Activated CD4-positive, alpha-beta T cell treated with anti-CD3 and anti-CD28 coated beads, Interleukin-2, amount 50 U/mL, for 1 hour (primary cell): ENCODE data around the gene AP2A2.
"Not testable (repeated sequence)": the region's sequence is repeated elsewhere in the genome, so short reads cannot be mapped to it uniquely, and the experiment has no call there.

ENCODE experiments used
- DNase-seq: peaks from one replicate; pipeline ENCODE4 v3.0.0-alpha.2; 2020

AP2A2 gene

DNA sequence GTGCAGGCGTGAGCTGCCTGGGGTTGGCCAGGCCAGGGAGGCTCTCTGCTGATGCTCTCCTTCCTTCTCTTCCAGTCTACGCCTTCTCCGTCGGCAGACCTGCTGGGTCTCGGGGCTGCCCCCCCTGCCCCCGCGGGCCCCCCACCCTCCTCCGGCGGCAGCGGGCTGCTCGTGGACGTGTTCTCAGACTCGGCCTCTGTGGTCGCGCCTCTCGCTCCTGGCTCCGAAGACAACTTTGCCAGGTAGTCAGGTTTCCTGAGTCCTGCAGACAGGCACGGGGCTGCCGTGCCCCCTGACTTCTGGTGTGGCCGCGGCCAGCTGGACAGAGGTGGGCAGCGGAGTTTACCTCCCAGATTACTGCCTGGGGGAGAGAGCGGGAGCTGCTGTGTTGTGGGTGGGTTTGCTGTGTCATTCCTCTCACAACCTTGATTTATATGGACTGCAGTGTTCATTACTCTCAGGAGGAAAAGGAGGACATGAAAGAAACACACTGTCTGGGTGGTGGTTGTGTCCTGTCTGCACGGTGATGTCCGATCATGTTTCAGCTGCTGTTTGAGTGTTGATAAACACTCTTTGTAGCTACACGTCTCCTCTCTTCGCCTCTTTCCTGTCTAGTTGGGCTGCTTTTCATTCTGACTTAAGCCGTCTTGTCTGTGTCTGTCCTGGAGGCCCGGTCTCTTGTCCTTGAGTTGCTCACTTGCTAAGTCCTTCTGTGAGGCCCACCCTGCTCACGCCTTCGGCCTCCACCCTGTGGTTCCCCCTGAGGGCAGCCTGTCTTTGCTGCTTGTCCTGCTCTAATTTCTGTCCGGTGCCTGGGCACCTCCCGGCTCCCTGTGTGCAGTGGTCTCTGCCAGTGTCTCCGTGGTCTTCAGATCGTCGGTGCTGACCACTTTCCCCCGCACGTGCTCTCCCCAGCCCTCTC is 74.9 kb downstream of the AP2A2 start:
- DNase-seq: no peak

DNA sequence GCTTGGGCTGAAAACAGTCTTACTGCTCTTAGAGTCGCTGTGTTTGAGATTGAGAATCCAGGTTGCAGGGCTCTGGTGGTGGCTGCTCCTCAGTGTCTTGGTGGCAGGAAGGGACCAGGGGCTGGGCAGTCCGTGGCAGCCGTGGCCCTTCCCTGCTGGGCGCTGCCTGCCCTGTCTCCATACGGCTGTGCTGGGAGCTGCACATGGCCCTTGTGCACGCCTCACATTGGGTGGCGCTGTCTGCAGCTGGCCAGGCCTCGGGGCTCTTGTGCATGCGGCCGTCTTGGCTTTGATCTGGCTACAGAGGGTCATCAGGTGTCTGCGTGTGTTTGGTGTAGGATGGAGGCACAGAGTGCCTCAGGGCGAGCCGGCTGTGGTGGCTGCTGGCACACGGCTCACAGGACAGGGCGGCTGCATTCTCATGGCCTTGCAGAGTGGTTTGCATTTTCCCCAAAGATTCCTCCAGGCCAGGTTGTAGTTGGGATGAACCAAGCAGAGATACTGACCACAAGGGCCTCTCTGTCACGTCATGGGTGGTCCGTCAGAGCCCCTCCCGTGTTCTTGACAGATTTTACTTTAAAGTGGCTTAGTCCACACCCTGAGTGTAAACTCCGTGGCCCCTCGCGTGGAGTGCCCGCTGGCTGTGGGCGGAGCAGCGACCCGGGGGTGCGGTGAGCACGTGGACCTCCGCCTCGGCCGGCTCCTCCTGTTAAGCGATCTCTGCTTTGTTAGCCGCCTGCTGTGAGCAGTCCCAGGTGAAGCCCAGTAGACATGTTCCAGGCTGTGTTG is 76.1 kb downstream of the AP2A2 start:
- no peak for DNase-seq

DNA sequence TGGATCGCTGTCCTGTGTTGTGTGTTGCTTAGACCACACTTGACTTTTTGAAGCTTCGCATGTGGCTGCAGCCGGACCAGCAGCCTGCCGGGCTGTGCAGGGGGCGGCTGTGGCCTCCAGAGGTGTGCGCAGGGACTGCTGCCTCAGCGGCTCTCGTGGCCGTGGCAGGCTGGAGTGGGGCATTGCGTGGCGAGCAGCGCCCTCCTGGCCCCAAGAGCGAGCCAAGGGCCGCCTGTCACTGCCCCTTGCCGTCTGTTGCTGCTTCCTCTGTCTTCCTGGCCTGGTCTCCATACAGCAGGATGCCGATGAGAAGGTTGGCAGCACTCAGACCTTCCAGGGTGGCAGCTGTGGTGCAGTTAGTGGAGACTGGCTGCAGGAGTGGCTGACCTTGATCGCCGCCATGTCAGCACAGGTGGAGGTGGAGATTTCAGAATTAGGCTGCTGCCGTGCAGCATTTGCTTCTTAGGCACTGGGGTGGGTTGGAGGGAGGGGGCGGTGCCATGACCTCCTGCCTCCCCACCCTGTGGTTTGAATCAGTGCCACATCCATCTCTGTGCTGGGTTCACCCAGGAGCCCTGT is 76.8 kb downstream of the AP2A2 start:
- DNase-seq: no peak

DNA sequence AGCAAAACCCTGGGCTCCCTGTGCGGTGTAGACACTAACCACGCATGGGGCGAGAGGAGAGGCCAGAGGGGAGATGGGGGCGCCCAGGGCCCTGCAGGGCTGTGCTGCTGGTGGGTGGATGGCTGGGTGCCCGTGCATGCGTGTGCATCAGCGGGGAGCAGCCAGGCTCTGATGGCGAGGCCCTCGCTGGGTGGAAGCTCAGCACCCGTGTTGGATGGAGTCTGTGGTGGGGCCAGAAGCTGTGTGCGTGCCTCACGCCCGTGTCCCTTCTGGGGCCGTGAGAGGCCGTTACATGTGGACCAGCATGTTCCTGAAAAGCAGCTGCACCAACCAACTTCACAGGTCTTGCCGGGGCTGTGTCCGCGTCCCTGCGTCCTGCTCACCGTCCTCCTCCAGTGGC is 77.5 kb downstream of the AP2A2 start:
- DNase-seq: no peak

DNA sequence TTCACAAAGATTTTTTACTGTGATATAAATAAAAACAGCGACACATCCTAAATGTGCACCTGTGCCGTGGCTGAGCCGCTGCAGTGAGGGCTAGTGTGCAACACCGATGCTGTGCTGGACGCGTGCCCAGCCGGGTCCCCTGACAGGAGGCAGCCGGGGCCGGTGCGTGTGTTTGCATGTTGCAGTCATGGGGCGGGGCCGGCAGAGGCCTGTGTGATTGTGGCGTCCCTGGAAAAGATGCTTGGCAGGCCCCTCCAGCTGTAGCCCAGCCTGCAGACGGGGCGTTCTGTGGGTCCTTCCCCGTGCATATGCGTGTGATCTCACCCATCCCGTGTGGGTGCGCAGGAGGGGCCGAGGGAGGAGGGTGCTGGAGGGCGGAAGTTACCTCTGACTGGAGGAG is 80.3 kb downstream of the AP2A2 start:
- DNase-seq: no peak

DNA sequence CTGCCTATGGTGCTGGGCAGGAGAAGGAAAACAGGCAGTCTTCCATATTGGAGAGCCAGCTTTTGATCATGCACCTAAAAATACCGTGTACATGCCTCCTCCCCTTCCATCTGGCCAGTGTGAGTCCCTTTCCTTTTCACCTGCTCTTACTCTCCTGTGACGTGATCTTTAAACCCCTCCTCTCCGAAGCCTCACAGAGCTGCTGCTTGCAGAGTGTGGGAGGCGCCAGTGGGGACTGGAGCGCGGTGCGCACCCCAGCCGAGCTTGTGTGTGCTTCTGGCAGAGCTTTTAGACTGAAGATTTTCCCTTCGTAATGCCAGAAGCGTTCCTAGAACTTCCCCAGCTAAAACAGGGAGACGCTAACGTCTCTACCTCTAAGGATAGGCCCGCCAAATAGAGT is 81.1 kb downstream of the AP2A2 start:
- no peak for DNase-seq

DNA sequence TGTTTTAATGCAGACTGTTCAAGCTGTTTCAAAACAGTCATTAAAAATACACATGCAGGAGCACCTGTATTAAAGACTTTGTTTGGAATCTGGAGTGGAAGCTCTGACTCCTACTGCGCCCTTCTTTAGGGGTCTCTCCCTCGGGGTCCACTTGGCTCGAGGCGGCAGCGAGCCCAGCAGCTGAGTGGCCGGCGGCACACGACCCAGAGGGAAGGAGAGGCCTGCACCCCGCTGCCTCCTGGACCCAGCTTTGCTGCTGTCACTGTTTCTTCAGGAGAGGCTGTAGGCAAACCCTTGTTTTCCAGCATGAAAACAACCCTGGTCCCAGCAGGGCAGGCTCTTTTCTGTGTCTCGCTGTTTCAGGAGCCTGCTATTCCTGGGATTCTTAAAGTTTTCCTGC is 81.6 kb downstream of the AP2A2 start:
- DNase-seq: no peak

DNA sequence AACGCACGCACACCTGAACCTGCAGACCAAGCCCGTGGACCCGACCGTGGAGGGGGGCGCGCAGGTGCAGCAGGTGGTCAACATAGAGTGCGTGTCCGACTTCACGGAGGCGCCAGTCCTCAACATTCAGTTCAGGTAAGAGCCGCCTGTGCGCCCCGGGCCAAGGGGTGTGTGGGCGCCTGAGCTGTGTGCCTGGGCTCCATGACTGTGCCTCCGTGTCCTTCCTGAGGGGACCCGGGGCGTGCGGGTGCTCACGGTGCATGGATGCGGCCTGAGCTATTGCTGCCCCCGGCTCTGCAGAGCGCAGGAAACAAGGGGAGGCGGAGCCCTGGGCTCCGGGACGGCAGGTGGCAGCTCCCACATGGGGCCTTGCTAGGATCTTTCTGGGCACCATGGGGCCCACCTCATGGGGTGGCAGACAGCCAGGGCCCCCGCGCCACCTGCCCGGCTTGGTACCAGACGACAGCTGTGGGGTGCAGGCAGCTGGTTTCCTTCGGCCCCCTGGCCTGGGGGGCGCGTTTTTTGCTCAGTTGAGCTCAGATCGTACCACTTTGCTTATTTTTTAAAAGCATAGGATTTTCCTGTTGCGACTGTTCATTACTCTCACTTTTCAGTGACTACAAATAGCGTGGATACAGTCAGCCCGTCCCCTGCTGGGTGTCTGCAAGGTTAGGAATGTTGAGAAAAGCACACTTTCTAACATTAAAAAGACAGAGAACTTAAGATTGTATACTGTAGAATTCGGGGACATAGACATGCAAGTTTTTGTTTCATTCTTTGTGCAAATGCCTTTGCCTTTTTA is 82.5 kb downstream of the AP2A2 start:
- DNase-seq: no peak

DNA sequence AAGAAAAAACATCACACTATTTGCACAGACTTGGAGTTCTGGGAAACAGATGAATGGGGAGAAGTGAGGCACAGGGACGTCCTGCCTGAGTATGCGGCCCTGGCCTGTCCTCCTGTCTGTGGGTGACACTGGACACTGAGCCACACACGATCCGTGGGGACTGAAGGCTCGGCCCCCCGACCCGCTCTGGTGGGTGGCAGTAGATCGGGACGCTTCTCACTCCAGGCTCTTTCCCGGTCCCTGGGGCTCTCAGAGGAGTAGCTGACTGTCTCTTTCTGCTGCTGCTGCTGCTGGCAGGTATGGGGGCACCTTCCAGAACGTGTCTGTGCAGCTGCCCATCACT is 83.1 kb downstream of the AP2A2 start:
- DNase-seq: no peak

DNA sequence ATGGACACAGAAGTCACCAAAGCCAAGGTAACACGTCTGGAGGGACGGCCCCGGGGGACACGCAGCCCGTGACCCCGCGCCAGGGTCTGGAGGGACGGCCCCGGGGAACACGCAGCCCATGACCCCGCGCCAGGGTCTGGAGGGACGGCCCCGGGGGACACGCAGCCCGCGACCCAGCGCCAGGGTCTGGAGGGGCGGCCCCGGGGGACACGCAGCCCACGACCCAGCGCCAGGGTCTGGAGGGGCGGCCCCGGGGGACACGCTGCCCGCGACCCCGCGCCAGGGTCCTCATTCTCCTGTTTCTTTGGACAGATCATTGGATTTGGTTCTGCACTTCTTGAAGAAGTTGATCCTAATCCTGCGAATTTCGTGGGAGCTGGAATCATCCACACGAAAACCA is 83.7 kb downstream of the AP2A2 start:
- no peak for DNase-seq

DNA sequence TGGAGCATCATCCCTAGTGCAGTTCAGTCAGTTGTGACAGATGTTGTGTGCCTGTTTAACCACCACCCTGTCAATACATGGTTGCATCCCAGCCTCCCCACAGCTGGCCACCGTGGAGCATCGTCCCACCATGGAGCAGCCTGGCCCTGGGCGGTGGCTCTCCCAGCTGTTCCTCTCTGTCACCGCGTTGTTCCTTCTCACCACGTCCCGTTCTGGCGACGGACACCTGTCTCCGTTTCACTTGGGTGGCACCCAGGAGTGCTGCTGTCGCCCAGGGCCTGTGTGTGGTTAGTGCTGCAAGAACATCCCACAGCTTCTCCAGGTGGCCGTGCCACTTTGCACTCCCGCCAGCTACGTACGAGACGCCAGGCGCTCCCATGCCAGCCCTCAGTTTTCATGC is 84.3 kb downstream of the AP2A2 start:
- DNase-seq: no peak

DNA sequence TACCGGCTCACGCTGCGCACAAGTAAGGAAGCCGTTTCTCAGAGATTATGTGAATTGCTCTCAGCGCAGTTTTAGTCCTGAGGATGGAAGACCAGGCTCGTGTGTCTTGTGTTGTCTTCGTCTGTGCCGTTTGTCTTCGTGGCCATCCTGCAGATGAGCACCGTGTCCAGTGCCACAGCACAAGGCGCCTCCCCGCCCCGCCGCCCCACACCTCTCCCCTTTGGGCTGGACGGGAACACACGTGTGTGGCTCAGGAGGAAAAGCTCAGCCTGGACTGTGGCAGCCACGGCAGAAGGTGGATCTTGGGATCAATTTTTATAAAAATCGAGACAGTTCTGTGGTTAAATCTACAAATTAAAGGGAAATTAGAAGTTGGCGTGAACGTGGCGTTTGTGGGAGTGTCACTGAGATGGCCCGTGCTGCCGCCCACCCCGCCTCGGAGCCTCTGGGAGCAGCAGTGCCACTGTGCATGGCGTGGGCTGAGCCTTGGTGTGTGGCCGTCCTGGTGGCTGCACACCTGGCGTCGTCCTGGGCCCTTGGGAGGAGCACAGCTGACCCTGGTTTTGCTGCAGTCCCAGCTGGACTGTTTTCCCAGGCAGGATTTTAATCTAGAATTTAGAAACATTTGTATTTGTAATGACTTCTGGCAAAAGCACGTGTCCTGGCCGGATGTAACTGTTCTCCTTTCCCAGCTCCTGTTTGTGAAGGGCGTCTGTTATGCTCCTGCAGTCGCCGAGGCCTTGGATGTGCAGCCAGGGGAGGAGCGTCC is 85.1 kb downstream of the AP2A2 start:
- DNase-seq: no peak

DNA sequence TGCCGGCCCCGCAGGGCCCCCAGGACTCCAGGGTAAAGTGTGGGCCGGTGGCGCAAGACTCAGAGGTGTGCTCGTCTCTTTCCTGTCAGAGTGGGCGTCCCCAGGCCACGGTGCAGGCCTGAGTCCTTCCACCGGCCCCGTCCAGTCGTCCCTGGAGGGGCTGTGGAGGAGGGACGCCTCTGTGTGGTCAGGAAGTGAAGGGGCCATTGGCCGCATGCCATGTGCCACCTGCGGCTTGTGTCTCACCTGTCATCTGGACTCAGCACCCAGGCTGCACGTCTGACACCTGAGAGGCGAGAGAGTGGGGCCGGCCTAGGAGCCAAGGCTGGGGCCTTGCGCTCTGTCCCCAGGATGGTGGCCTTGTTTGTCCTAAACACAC is 85.6 kb downstream of the AP2A2 start:
- no peak for DNase-seq

DNA sequence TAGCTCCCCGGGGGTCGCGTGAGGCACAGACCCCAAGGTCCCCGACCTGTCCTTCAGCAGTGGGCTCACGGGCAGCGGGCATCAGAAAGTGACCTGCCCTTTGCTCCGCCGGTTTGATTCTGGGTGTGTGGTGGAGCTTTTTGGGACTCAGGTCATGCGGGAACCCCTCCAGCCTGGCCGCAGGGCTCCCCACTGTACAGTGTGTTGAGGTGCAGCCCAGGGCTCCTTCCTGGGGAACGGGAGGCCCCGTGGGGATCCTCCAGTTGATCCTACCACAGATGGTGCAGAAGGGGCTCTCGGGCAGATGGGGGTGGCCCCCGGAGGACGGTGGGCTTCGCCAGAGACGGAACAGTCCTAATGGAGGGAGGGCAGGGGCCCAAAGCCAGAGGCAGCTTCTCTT is 86.6 kb downstream of the AP2A2 start:
- DNase-seq: no peak

DNA sequence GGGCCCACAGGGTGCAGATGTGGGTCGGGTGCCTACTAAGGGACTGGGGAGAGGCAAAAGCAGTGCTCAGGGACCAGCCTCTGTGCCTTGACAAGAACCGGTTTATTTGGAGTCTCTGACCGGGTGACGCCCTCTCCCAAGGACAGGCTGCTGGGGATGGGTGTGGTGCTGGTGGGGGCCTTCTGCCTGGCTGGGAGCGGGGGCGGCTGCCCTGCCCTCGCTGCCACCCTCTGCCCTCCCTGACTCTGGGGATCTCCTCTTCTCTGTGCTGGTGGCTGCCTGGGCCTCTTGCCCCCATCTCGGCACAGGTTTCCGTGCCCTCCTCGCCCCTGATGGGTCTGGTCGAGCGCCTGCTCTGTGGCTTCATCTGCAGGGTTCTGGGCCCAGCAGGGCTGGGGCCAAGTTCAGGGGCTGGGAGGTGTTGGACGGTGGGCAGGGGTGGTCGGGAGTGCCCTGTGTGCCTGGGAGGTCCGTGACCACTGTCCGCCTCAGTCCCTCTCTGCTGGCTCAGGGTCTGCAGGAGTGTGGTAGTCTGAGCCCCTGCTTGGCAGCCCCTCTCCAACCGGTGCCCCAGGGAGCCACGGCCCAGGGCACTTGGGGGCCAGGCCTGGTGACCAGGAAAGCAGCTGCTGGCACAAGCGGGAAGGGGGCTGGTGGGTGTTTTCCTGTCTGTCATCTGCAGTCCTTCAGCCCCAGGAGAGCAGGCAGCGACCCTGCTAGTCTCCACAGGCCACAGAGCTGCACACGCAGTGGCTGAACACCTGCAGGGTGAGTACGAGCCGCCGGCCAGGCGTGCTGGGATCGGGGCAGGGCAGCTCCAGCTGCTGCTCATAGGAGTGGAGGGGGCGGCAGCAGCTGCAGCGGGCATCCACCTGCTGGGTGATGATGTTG is 87.3 kb downstream of the AP2A2 start:
- DNase-seq: no peak

DNA sequence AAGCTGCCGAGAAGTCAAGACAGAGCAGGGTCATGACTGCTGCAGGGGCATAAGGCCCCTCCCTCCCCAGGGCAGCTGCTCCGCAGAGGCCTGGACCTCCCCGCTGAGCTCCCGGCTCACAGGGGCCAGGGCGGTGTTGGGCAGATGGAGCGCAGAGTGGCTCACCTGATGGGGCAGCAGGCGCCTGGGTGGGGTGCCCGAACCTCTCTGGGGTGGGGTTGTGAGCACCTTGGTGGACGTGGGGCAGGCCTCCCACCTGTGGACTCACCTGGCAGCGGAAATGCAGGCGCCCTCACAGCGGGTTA is 87.9 kb downstream of the AP2A2 start:
- DNase-seq: no peak

DNA sequence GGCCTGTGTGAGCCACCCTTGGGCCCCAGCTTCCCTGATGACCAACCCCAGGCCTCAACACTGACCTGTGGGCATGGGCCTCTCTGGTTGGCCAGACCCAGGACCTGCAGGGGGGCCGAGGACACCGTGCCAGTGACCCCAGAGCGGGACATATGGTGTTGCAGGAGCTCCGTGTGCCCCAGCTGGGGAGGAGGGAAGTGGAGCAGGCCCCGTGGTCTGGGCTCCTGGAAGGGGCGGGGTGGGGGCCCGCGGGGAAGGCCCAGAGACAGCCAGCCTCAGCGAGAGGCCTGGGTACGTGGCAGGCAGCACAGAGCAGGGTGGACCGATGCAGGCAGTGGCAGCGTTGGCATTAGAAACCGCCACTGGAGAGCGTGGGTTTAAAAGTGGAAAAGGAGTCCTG is 88.6 kb downstream of the AP2A2 start:
- no peak for DNase-seq

DNA sequence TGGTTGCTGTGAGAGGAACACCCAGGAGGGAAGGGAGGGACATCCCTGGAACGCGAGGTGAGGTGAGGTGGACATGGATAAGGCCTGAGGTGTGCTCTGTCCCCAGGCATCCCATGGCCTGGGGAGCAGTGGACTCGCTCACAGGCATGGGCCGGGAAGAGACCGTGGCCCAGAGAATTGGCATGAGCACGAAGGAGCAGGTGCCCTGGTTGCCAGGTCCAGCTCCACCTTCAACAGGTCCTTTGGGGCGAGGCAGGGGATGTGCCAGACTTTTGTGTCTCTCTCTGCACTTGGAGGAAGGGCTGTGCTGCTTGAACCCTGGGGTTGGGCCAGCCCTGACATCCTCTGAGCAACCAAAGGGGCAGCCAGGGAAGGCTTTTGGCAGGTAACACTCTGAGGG is 89.4 kb downstream of the AP2A2 start:
- no peak for DNase-seq

DNA sequence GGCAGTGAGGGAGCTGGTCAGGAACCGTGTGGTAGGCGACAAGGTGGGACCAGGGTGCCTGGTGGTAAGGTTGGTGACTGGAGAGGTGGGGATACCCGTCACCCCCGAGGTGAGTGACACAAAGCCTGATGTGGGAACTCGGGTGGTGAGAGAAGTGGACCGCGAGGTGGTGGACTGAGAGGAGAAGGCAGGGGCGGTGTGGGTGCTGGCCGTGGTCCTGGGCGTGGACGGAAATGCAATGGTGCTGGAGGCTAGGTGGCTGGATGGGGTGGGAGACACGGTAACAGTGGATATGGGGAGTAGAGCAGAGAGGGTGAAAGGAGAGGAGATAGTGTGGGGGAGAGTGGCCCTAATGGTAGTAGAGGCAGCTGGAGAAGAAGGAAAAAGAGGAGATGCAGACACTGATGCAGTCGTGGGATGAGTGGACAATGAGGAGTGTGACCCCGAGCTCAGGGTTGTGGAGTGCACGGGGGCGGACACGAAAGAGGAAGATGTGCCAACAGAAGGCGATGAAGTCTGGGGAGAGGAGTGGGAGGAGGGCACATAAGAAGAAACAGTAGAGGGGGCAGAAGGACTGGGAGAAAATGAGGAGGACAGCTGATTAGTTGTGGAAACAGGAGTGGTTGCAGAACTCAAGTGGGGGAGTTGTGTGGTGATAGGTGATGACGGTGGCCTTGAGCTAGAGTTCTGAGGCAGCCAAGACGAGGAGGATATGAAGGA is 90.3 kb downstream of the AP2A2 start:
- no peak for DNase-seq

DNA sequence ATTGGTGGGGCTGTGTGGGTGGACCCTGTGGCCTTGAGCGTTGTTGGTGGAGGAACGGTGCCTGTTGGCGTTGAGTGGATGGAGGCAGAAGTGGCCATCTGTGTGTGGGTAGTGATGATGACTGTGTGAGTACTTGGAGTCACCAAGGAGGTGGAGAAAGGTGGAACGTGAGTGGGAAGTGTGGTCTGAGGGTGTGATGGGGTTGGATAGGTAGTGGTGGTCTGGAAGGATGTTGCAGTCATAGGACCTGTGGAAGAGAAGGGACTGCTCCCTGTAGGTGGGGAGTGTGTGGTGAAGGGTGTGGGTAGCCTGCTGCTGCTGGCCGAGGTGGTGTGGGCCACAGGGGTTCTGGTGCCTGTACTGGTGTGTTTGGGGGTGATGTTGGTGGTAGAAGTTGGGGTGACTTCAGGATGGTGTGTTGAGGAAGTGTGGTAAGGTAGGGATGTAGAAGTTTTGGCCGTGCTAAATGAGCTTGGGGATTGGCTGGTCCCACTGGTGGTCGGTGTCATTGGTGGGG is 91.0 kb downstream of the AP2A2 start:
- DNase-seq: not testable (repeated sequence)
